CD4-positive, alpha-beta memory T cell (primary cell): ENCODE measurements around the gene DUSP28. TPM values are rescaled to one million over a fixed set of nuclear protein-coding genes. Genes with fewer than 3 reads are reported as not detected.
A peak's percentile ranks its signal among the peaks of the same experiment; 100 is the strongest.

Experiments
- CTCF ChIA-PET: fragments of 350-600 bp; sonication (Branson Sonifier 250); formaldehyde crosslinking; loops from one replicate; lab custom pipeline; 2021; ENCODE audit warnings: inconsistent platforms; ENCODE audit not compliant: partially characterized antibody; lab: Charles Lee
- POLR2A ChIA-PET: fragments of 350-600 bp; sonication (Branson Sonifier 250); formaldehyde crosslinking; loops from one replicate; lab custom pipeline; 2021; ENCODE audit not compliant: partially characterized antibody; lab: Charles Lee
- DNase-seq, 5 donors: peaks; one replicate each; pipeline versions ENCODE4 v3.0.0 to v3.0.0-alpha.2; 2020 to 2022; ENCODE audit warnings: mixed read lengths in 1 of 5
- H3K27ac ChIP-seq: one replicate; pipeline ENCODE4 v1.7.0; 2013; ENCODE audit warnings: low read depth, low read length
- H3K27me3 ChIP-seq: 2 replicates; pipeline ENCODE4 v1.7.0; 2013; ENCODE audit warnings: mild to moderate bottlenecking, low read length, moderate library complexity; ENCODE audit not compliant: insufficient read depth
- H3K36me3 ChIP-seq: 2 replicates; pipeline ENCODE4 v1.7.0; 2013; ENCODE audit warnings: mild to moderate bottlenecking, low read length, moderate library complexity; ENCODE audit not compliant: insufficient read depth
- H3K4me1 ChIP-seq: 2 replicates; pipeline ENCODE4 v1.7.0; 2013; ENCODE audit warnings: mild to moderate bottlenecking, low read length, moderate library complexity; ENCODE audit not compliant: insufficient read depth
- H3K4me3 ChIP-seq, 2 donors: one replicate each; pipeline ENCODE4 v1.7.0; 2013; ENCODE audit warnings: low read length in 2 of 2, mild to moderate bottlenecking in 1 of 2
- H3K9me3 ChIP-seq, 2 donors: one replicate each; pipeline ENCODE4 v1.7.0; 2013; ENCODE audit warnings: low read length in 2 of 2, control low read depth in 1 of 2; ENCODE audit not compliant: control insufficient read depth in 1 of 2
- H3K27ac Mint-ChIP-seq, 7 donors: one replicate each; pipeline ENCODE4 v1.8.0; 2020 to 2021; ENCODE audit warnings: mixed read lengths in 7 of 7, mild to moderate bottlenecking in 6 of 7, inconsistent platforms in 3 of 7, moderate library complexity in 3 of 7
- H3K27me3 Mint-ChIP-seq, 2 donors: one replicate each; pipeline ENCODE4 v1.8.0; 2020 to 2021; ENCODE audit warnings: mixed read lengths in 2 of 2
- H3K36me3 Mint-ChIP-seq, 2 donors: one replicate each; pipeline ENCODE4 v1.8.0; 2020 to 2021; ENCODE audit warnings: mixed read lengths in 2 of 2, inconsistent platforms in 1 of 2, mild to moderate bottlenecking in 1 of 2
- H3K4me1 Mint-ChIP-seq, 4 donors: one replicate each; pipeline ENCODE4 v1.8.0; 2020 to 2021; ENCODE audit warnings: mixed read lengths in 4 of 4, mild to moderate bottlenecking in 1 of 4
- H3K4me3 Mint-ChIP-seq, 8 donors: one replicate each; pipeline ENCODE4 v1.8.0; 2020 to 2021; ENCODE audit warnings: mixed read lengths in 8 of 8, mild to moderate bottlenecking in 7 of 8, moderate library complexity in 6 of 8, inconsistent platforms in 3 of 8
- H3K9me3 Mint-ChIP-seq, 8 donors: one replicate each; pipeline ENCODE4 v1.8.0; 2020 to 2021; ENCODE audit warnings: mixed read lengths in 8 of 8, mild to moderate bottlenecking in 5 of 8, inconsistent platforms in 3 of 8, moderate library complexity in 1 of 8
- intact Hi-C: fragments of 100-400 bp; cut with micrococcal nuclease; formaldehyde crosslinking; loops from one replicate; pipeline ENCODE4 v1.15.1; 2023
- polyA plus RNA-seq, 2 donors: library from polyadenylated mRNA; unstranded; fragments of 300-500 nt; fragmentation: Illumina TruSeq; gene quantifications; one replicate each; pipeline ENCODE4 v1.2.3, GENCODE V29; 2021
- total RNA-seq, 2 experiments: library from RNA; stranded (reverse); gene quantifications; one replicate each; pipeline ENCODE4 v1.2.3, GENCODE V29; 2021

DUSP28 gene
- total and polyA plus RNA-seq, 4 experiments from 2014 or later, result 16.3 to 19.4 (median 18.4) TPM

DNA sequence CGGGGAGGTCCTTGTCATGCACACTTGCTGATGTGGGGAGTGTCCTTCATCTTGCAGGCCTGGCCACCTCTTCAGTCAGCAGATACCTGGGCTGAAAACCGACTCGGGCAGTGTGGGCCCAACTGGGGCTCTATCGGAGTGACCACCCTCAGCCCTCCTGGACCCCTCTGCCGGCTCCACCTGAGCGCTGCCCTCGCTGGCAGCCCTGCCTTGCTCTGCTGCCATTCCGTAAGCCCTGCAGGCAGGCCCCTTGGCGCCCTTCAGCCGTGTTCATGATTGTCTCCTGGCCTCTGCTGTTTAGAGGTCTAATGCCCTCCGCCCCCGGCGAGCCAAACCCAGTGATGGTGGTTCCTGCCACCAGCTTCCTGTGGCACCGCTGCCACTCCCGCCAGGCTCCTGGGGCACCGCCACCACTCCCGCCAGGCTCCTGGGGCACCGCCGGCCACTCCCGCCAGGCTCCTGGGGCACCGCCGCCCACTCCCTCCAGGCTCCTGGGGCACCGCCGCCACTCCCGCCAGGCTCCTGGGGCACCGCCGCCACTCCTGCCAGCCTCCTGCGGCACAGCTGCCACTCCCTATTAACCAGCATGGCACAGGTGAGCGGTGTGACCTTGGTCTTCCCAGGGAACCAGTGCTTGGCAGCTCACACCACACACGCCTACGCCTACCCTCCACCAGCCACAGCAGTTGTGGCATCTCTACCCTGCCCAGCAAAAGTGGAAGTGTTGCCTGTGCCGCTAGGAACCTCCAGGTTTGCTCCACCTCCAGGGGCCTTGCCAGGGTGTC, 42.3 kb downstream of the DUSP28 start:
- Histone ChIP-seq H3K4me1 (no peaks in the 10 kb centered on the region), H3K4me3 (no peak overlapping the region), H3K36me3 (peaks cover 11% of the 10 kb centered on the region), H3K27me3 (no peaks in the 10 kb centered on the region), H3K27ac (no peak overlapping the region), H3K9me3 (no peaks in the 10 kb centered on the region)
- Mint-ChIP-seq H3K4me3 (no peak overlapping the region), H3K27ac (peak overlapping the region in 1 of 7 donors; percentile 57), H3K9me3 (no peaks in the 10 kb centered on the region), H3K36me3 (peaks cover 0 to 19% of the 10 kb centered on the region in 2 donors), H3K4me1 (no peaks in the 10 kb centered on the region), H3K27me3 (no peaks in the 10 kb centered on the region)
- POLR2A ChIA-PET, result interaction anchor here (1.5 kb wide), 1 partner anchor 16 kb away, joined by 4 read pairs; the partner anchor contains the start of gene CAPN10
- CTCF ChIA-PET, result no interaction called here
- DNase-seq, result no peak
- intact Hi-C loops, result no loop called here

DNA sequence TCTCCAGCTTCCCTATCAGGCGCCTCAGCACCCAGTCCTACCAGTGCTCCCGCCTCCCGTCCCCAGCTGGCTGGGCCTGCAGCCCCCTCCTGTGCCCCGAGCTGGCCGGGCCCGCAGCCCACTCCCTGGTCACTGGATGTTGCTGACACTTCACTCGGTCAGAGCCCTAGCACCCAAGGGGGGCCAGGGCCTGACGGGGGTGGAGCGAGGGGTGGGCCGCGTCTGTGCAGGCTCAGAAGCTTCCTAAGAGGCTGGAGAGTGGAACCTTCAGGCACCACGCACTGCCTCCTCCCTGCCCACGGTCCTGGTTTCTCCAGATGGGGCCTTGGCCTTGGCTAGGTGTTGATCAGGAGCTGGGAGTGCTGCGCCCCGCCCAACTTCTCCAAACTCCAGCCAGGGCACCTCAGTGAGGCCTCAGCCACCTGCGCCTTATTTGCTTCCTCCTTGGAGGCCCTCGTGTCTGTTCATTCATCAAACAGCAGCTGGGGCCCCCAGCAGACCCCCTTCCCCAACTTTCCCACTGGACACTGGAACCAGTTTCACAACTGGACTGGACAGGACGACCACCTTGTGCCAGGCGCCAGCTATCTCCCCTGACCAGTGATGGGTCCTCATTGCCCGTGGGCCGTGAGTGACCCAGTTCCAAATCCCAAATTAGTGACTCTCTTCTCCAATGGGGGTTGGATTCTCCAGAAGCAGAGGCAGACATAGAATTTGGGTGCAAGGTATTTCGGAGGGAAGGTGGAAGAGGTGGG, 43.1 kb downstream of the DUSP28 start:
- H3K4me1 ChIP-seq, result no peaks in the 10 kb centered on the region
- ChIA-PET POLR2A (no interaction called here), CTCF (no interaction called here)
- H3K36me3 Mint-ChIP-seq, result peaks cover 0 to 19% of the 10 kb centered on the region in 2 donors
- DNase-seq, result no peak
- H3K9me3 Mint-ChIP-seq, result no peaks in the 10 kb centered on the region
- no peaks in the 10 kb centered on the region for H3K4me1 Mint-ChIP-seq
- H3K27me3 ChIP-seq, result no peaks in the 10 kb centered on the region
- H3K27me3 Mint-ChIP-seq, result no peaks in the 10 kb centered on the region
- no peak overlapping the region for H3K4me3 Mint-ChIP-seq
- H3K27ac Mint-ChIP-seq, result no peak overlapping the region
- no peak overlapping the region for H3K27ac ChIP-seq
- H3K36me3 ChIP-seq, result peaks cover 5% of the 10 kb centered on the region
- H3K9me3 ChIP-seq, result no peaks in the 10 kb centered on the region
- intact Hi-C loops, result no loop called here
- no peak overlapping the region for H3K4me3 ChIP-seq

- peaks cover 3% of the 10 kb centered on the region for H3K36me3 ChIP-seq
- Mint-ChIP-seq H3K9me3 (no peaks in the 10 kb centered on the region), H3K27me3 (no peaks in the 10 kb centered on the region), H3K4me1 (no peaks in the 10 kb centered on the region), H3K36me3 (peaks cover 0 to 17% of the 10 kb centered on the region in 2 donors), H3K4me3 (no peak overlapping the region), H3K27ac (no peak overlapping the region)
- intact Hi-C loops, result no loop called here
- no peak overlapping the region for H3K27ac ChIP-seq
- ChIA-PET POLR2A (no interaction called here), CTCF (no interaction called here)
- DNase-seq, result no peak
- H3K4me1 ChIP-seq, result no peaks in the 10 kb centered on the region
- no peaks in the 10 kb centered on the region for H3K9me3 ChIP-seq
- H3K4me3 ChIP-seq, result no peak overlapping the region
- H3K27me3 ChIP-seq, result no peaks in the 10 kb centered on the region
Measured at GRCh38 chr2:240603846-240604245, 43.7 kb downstream of the DUSP28 start.

DNA sequence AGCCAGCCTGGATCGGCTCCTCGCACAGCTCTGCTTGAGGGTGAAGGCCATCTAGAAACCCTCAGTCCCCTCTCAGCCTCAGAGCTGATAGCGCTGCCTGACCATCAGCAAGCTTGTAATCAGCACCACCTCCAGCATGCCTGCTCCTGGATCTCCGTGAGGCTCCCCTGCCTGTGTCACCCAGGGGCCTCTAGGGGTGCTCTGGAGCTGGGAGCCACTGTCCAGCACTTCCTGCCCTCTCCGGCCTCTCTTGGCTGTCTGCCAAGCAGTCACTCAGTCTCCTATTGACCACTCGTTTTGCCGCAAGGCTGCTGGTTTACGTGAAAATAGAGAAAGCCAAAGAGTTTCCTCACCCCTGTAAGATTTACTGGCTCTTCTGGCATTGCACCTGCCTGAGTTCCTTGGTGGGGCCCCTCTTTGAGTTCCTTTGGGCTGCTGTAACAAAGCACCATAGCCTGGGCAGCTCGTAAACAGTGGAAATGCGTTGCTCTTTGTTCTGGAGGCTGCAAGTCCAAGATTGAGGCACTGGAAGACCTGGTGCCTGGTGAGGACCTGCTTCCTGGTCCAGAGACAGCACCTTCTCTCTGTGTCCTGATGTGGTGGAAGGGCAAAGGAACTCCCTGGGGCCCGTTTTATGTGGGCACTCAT, 44.3 kb downstream of the DUSP28 start:
- no peak overlapping the region for H3K27ac ChIP-seq
- DNase-seq, result no peak
- Mint-ChIP-seq H3K9me3 (no peaks in the 10 kb centered on the region), H3K4me1 (peaks cover 0 to 1% (median 0%) of the 10 kb centered on the region in 4 donors), H3K27ac (no peak overlapping the region), H3K27me3 (no peaks in the 10 kb centered on the region), H3K36me3 (peaks cover 0 to 12% of the 10 kb centered on the region in 2 donors), H3K4me3 (no peak overlapping the region)
- intact Hi-C loops, result no loop called here
- H3K36me3 ChIP-seq, result peaks cover 1% of the 10 kb centered on the region
- H3K4me1 ChIP-seq, result no peaks in the 10 kb centered on the region
- H3K9me3 ChIP-seq, result no peaks in the 10 kb centered on the region
- H3K4me3 ChIP-seq, result no peak overlapping the region
- ChIA-PET POLR2A (no interaction called here), CTCF (no interaction called here)
- H3K27me3 ChIP-seq, result no peaks in the 10 kb centered on the region

DNA sequence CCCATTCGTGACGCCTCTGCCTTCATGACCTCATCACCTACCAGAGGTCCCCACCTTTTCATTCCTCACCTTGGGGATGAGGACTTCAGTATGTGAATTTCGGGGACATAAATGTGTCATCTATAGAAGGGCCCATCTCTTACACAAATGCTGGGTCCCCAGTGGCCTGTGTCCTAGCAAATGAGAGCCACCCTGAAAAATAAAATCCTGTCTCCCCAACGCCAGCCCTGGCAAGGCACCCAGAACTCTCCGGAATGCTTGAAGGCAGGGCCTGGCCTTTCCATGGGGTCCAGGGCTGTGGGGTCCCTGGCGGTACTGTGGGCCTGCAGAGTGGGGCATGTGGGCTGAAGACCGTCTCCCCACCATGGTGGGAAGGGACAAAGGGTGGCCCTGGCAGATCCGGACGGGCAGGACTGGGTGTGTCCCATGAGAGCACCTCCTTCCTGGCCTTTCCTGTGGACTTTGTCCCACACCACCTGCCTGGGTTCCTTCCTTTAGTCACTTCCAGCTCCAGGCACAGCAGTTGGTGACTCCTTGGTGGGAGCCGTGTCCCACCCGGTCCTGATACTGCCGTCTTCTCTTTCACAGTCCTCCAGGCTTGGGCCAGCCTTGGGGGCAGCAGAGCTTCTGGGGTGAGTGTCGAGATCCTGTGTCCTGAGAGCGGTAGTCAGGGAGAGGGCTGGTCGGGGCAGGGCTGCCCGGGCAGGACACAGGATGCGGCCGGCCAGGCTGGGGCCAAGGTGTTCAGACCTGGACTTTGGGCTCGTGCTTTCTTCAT, 45.0 kb downstream of the DUSP28 start:
- ChIA-PET CTCF (interaction anchor here (1.5 to 2.0 kb wide), 2 partner anchors 8 to 91 kb away, joined by 3 to 6 read pairs; no protein-coding TSS in a partner anchor), POLR2A (no interaction called here)
- H3K4me3 Mint-ChIP-seq, result no peak overlapping the region
- intact Hi-C loops, result no loop called here
- Histone ChIP-seq H3K4me3 (no peak overlapping the region), H3K27me3 (no peaks in the 10 kb centered on the region), H3K4me1 (no peaks in the 10 kb centered on the region), H3K27ac (no peak overlapping the region), H3K9me3 (no peaks in the 10 kb centered on the region), H3K36me3 (no peaks in the 10 kb centered on the region)
- no peaks in the 10 kb centered on the region for H3K9me3 Mint-ChIP-seq
- peaks cover 0 to 1% (median 0%) of the 10 kb centered on the region in 4 donors for H3K4me1 Mint-ChIP-seq
- DNase-seq, result no peak
- peak overlapping the region in 1 of 7 donors; percentile 4 for H3K27ac Mint-ChIP-seq
- H3K27me3 Mint-ChIP-seq, result no peaks in the 10 kb centered on the region
- H3K36me3 Mint-ChIP-seq, result peaks cover 0 to 5% of the 10 kb centered on the region in 2 donors

- Histone ChIP-seq H3K27ac (no peak overlapping the region), H3K4me1 (no peaks in the 10 kb centered on the region), H3K4me3 (no peak overlapping the region), H3K9me3 (no peaks in the 10 kb centered on the region), H3K27me3 (no peaks in the 10 kb centered on the region), H3K36me3 (no peaks in the 10 kb centered on the region)
- Mint-ChIP-seq H3K27ac (peak overlapping the region in 1 of 7 donors; percentile 4), H3K4me3 (no peak overlapping the region), H3K9me3 (no peaks in the 10 kb centered on the region), H3K27me3 (no peaks in the 10 kb centered on the region), H3K36me3 (peaks cover under 1 to 5% of the 10 kb centered on the region in 2 donors), H3K4me1 (peaks cover 0 to 1% (median 0%) of the 10 kb centered on the region in 4 donors)
- ChIA-PET CTCF (interaction anchor here (1.5 to 2.0 kb wide), 2 partner anchors 9 to 92 kb away, joined by 3 to 6 read pairs; no protein-coding TSS in a partner anchor), POLR2A (interaction anchor here (1.1 to 1.2 kb wide), 2 partner anchors 16 to 41 kb away, joined by 3 to 4 read pairs; no protein-coding TSS in a partner anchor)
- no peak for DNase-seq
- intact Hi-C loops, result no loop called here
Measured at GRCh38 chr2:240605867-240606743, 45.9 kb downstream of the DUSP28 start.
